ENCODE measurements around the gene B3GNT5.

The B3GNT5 gene

DNA sequence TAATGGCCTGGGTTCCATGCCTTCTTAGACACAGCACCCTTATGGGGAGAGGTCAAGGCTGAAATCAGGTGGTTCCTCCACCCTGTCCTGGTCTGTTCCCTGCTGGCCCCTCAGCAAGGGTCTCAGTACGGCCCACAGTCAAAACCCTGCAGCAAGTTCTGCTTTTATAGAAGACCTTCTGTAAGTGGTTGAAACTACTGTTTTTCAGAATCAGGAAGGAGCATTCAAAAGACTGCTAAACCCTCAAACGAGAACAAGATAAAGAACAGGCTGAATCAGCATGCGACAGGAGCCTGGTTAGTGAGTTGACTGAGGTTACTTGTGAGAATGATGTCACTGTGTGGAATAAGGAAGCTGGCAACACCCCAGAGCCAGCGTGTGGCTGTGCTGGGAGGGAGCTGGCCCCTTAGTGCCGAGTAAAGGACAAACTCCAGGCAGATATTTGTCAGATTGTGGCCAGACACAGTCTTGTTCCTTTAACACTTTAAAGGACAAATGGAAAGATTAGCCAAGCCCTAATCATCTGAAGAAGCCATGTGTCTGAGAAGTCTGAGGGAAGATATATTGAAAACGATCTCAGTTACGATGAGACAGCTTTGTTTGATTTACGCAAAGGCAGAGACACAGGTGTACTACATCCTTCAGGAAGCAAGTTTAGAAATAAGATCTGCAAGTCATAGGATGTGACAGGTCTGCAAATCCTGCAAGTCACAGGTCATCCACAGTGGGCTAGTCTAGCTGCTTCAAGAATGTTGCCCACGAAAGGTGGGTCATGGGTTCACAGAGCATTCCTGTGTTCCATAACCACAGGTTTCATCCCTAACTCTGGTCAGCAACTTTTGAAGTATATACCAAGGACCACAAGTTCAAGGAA lies 54.0 kb downstream of the B3GNT5 start (continued):
- TF ChIP-seq, protein P1, sequence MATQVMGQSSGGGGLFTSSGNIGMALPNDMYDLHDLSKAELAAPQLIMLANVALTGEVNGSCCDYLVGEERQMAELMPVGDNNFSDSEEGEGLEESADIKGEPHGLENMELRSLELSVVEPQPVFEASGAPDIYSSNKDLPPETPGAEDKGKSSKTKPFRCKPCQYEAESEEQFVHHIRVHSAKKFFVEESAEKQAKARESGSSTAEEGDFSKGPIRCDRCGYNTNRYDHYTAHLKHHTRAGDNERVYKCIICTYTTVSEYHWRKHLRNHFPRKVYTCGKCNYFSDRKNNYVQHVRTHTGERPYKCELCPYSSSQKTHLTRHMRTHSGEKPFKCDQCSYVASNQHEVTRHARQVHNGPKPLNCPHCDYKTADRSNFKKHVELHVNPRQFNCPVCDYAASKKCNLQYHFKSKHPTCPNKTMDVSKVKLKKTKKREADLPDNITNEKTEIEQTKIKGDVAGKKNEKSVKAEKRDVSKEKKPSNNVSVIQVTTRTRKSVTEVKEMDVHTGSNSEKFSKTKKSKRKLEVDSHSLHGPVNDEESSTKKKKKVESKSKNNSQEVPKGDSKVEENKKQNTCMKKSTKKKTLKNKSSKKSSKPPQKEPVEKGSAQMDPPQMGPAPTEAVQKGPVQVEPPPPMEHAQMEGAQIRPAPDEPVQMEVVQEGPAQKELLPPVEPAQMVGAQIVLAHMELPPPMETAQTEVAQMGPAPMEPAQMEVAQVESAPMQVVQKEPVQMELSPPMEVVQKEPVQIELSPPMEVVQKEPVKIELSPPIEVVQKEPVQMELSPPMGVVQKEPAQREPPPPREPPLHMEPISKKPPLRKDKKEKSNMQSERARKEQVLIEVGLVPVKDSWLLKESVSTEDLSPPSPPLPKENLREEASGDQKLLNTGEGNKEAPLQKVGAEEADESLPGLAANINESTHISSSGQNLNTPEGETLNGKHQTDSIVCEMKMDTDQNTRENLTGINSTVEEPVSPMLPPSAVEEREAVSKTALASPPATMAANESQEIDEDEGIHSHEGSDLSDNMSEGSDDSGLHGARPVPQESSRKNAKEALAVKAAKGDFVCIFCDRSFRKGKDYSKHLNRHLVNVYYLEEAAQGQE (tag by site-specific recombination; IDR thresholded peaks at IDR 0.05): no peak
- TF ChIP-seq ZNF747 (tag by site-specific recombination; IDR thresholded peaks at IDR 0.05) (no peak), ZIC2 (tag by site-specific recombination; IDR thresholded peaks at IDR 0.05) (peak; percentile 21; the same call in 1 of the 2 replicates), ZNF16 (tag by site-specific recombination; IDR thresholded peaks at IDR 0.05; ENCODE audit: low read depth) (no peak), ZNF473 (tag by site-specific recombination; IDR thresholded peaks at IDR 0.05) (no peak), ZNF510 (tag by site-specific recombination; IDR thresholded peaks at IDR 0.05; ENCODE audit: insufficient replicate concordance) (no peak), SALL2 (tag by site-specific recombination; IDR thresholded peaks at IDR 0.05; ENCODE audit: borderline replicate concordance) (no peak), ZNF670 (tag by site-specific recombination; IDR thresholded peaks at IDR 0.05; ENCODE audit: low read depth) (no peak), ZNF169 (tag by site-specific recombination; IDR thresholded peaks at IDR 0.05) (no peak), TRIM28 (IDR thresholded peaks at IDR 0.05; ENCODE audit: borderline replicate concordance, low read length) (peak; percentile 69; the same call in 1 of the 2 replicates), ZNF548 (tag by site-specific recombination; IDR thresholded peaks at IDR 0.05) (no peak), ZBTB48 (tag by site-specific recombination; IDR thresholded peaks at IDR 0.05) (peak; percentile 39; the same call in 1 of the 2 replicates), ZNF223 (tag by site-specific recombination; IDR thresholded peaks at IDR 0.05) (no peak), ZNF626 (tag by site-specific recombination; IDR thresholded peaks at IDR 0.05) (no peak), SP2 (tag by site-specific recombination; IDR thresholded peaks at IDR 0.05) (no peak), ZNF335 (tag by site-specific recombination; conservative IDR thresholded peaks at IDR 0.05) (no peak), KLF16 (tag by site-specific recombination; IDR thresholded peaks at IDR 0.05) (no peak), ZBTB8A (tag by site-specific recombination; IDR thresholded peaks at IDR 0.05) (no peak)
- TF ChIP-seq, protein P2, sequence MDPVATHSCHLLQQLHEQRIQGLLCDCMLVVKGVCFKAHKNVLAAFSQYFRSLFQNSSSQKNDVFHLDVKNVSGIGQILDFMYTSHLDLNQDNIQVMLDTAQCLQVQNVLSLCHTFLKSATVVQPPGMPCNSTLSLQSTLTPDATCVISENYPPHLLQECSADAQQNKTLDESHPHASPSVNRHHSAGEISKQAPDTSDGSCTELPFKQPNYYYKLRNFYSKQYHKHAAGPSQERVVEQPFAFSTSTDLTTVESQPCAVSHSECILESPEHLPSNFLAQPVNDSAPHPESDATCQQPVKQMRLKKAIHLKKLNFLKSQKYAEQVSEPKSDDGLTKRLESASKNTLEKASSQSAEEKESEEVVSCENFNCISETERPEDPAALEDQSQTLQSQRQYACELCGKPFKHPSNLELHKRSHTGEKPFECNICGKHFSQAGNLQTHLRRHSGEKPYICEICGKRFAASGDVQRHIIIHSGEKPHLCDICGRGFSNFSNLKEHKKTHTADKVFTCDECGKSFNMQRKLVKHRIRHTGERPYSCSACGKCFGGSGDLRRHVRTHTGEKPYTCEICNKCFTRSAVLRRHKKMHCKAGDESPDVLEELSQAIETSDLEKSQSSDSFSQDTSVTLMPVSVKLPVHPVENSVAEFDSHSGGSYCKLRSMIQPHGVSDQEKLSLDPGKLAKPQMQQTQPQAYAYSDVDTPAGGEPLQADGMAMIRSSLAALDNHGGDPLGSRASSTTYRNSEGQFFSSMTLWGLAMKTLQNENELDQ (tag by site-specific recombination; IDR thresholded peaks at IDR 0.05; ENCODE audit: low read depth): no peak
- TF ChIP-seq, protein P3, sequence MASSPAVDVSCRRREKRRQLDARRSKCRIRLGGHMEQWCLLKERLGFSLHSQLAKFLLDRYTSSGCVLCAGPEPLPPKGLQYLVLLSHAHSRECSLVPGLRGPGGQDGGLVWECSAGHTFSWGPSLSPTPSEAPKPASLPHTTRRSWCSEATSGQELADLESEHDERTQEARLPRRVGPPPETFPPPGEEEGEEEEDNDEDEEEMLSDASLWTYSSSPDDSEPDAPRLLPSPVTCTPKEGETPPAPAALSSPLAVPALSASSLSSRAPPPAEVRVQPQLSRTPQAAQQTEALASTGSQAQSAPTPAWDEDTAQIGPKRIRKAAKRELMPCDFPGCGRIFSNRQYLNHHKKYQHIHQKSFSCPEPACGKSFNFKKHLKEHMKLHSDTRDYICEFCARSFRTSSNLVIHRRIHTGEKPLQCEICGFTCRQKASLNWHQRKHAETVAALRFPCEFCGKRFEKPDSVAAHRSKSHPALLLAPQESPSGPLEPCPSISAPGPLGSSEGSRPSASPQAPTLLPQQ (tag by site-specific recombination; IDR thresholded peaks at IDR 0.05): 0 out of 2 replicates have a peak, but pooled peaks have one; percentile 35
- TF ChIP-seq, protein P4, sequence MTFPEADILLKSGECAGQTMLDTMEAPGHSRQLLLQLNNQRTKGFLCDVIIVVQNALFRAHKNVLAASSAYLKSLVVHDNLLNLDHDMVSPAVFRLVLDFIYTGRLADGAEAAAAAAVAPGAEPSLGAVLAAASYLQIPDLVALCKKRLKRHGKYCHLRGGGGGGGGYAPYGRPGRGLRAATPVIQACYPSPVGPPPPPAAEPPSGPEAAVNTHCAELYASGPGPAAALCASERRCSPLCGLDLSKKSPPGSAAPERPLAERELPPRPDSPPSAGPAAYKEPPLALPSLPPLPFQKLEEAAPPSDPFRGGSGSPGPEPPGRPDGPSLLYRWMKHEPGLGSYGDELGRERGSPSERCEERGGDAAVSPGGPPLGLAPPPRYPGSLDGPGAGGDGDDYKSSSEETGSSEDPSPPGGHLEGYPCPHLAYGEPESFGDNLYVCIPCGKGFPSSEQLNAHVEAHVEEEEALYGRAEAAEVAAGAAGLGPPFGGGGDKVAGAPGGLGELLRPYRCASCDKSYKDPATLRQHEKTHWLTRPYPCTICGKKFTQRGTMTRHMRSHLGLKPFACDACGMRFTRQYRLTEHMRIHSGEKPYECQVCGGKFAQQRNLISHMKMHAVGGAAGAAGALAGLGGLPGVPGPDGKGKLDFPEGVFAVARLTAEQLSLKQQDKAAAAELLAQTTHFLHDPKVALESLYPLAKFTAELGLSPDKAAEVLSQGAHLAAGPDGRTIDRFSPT (tag by site-specific recombination; IDR thresholded peaks at IDR 0.05): no peak
- TF ChIP-seq, protein P5, sequence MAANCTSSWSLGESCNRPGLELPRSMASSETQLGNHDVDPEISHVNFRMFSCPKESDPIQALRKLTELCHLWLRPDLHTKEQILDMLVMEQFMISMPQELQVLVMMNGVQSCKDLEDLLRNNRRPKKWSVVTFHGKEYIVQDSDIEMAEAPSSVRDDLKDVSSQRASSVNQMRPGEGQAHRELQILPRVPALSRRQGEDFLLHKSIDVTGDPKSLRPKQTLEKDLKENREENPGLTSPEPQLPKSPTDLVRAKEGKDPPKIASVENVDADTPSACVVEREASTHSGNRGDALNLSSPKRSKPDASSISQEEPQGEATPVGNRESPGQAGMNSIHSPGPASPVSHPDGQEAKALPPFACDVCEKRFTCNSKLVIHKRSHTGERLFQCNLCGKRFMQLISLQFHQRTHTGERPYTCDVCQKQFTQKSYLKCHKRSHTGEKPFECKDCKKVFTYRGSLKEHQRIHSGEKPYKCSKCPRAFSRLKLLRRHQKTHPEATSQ (tag by site-specific recombination; IDR thresholded peaks at IDR 0.05): no peak
- TF ChIP-seq, protein P6, sequence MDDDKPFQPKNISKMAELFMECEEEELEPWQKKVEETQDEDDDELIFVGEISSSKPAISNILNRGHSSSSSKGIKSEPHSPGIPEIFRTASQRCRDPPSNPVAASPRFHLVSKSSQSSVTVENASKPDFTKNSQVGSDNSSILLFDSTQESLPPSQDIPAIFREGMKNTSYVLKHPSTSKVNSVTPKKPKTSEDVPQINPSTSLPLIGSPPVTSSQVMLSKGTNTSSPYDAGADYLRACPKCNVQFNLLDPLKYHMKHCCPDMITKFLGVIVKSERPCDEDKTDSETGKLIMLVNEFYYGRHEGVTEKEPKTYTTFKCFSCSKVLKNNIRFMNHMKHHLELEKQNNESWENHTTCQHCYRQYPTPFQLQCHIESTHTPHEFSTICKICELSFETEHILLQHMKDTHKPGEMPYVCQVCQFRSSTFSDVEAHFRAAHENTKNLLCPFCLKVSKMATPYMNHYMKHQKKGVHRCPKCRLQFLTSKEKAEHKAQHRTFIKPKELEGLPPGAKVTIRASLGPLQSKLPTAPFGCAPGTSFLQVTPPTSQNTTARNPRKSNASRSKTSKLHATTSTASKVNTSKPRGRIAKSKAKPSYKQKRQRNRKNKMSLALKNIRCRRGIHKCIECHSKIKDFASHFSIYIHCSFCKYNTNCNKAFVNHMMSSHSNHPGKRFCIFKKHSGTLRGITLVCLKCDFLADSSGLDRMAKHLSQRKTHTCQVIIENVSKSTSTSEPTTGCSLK (tag by site-specific recombination; IDR thresholded peaks at IDR 0.05): no peak
- TF ChIP-seq, protein P7, sequence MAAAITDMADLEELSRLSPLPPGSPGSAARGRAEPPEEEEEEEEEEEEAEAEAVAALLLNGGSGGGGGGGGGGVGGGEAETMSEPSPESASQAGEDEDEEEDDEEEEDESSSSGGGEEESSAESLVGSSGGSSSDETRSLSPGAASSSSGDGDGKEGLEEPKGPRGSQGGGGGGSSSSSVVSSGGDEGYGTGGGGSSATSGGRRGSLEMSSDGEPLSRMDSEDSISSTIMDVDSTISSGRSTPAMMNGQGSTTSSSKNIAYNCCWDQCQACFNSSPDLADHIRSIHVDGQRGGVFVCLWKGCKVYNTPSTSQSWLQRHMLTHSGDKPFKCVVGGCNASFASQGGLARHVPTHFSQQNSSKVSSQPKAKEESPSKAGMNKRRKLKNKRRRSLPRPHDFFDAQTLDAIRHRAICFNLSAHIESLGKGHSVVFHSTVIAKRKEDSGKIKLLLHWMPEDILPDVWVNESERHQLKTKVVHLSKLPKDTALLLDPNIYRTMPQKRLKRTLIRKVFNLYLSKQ (tag by site-specific recombination; IDR thresholded peaks at IDR 0.05; ENCODE audit: borderline replicate concordance): no peak

Data from HEK293 (cell line).